ENCODE results near the gene LRRC66.

The LRRC66 gene

GRCh38 chr4:52019936-52020657 is at the start of gene LRRC66:
Gene LRRC66, minus strand, starts transcription at chr4:52020363. Its CDS starts 2,750 bp downstream, at chr4:52017613.
- DNase-seq (ENCODE audit: low read depth in 2 of 2): no peak

GRCh38 chr4:52069571-52069970 is 49.4 kb upstream of the LRRC66 start:
- no peak for DNase-seq (ENCODE audit: low read depth in 2 of 2)

GRCh38 chr4:52059372-52059771 is 39.2 kb upstream of the LRRC66 start:
- DNase-seq (ENCODE audit: low read depth in 2 of 2): no peak

- DNase-seq (ENCODE audit: low read depth in 2 of 2): no peak
Observed at GRCh38 chr4:52058275-52058674, 38.1 kb upstream of the LRRC66 start.

GRCh38 chr4:52057196-52057595 is 37.0 kb upstream of the LRRC66 start:
- no peak for DNase-seq (ENCODE audit: low read depth in 2 of 2)

GRCh38 chr4:52054254-52054653 is 34.1 kb upstream of the LRRC66 start:
- DNase-seq (ENCODE audit: low read depth in 2 of 2): no peak

- DNase-seq (ENCODE audit: low read depth in 2 of 2): no peak
Observed at GRCh38 chr4:52052475-52052780, 32.3 kb upstream of the LRRC66 start.

GRCh38 chr4:52051615-52052474 is 31.7 kb upstream of the LRRC66 start:
- no peak for DNase-seq (ENCODE audit: low read depth in 2 of 2)

GRCh38 chr4:52051213-52051614 is 31.1 kb upstream of the LRRC66 start, which contains the start of gene SPATA18:
Gene SPATA18, plus strand, starts transcription at chr4:52051304. Its CDS starts 401 bp downstream, at chr4:52051705.
- no peak for DNase-seq (ENCODE audit: low read depth in 2 of 2)

GRCh38 chr4:52049266-52049665 is 29.1 kb upstream of the LRRC66 start:
- DNase-seq (ENCODE audit: low read depth in 2 of 2): no peak

- no peak for DNase-seq (ENCODE audit: low read depth in 2 of 2)
Observed at GRCh38 chr4:52045028-52045427, 24.9 kb upstream of the LRRC66 start.

GRCh38 chr4:52038103-52038912 is 18.1 kb upstream of the LRRC66 start, which contains the start of gene SGCB:
Gene SGCB, minus strand, starts transcription at chr4:52038299. Its CDS starts 40 bp downstream, at chr4:52038259.
- peak; percentile 41 to 55 for DNase-seq (ENCODE audit: low read depth in 2 of 2)

GRCh38 chr4:52037689-52038102 is 17.5 kb upstream of the LRRC66 start:
- no peak for DNase-seq (ENCODE audit: low read depth in 2 of 2)

GRCh38 chr4:52036886-52037530 is 16.8 kb upstream of the LRRC66 start:
- DNase-seq (ENCODE audit: low read depth in 2 of 2): no peak

GRCh38 chr4:52035190-52035589 is 15.0 kb upstream of the LRRC66 start:
- no peak for DNase-seq (ENCODE audit: low read depth in 2 of 2)

- DNase-seq (ENCODE audit: low read depth in 2 of 2): no peak
Observed at GRCh38 chr4:52032005-52032404, 11.8 kb upstream of the LRRC66 start.

- DNase-seq (ENCODE audit: low read depth in 2 of 2): no peak
Observed at GRCh38 chr4:52028970-52029369, 8.8 kb upstream of the LRRC66 start.

- DNase-seq (ENCODE audit: low read depth in 2 of 2): no peak
Observed at GRCh38 chr4:52017814-52018213, 2.3 kb downstream of the LRRC66 start.

- DNase-seq (ENCODE audit: low read depth in 2 of 2): no peak
Observed at GRCh38 chr4:52016981-52017380, 3.2 kb downstream of the LRRC66 start.

- no peak for DNase-seq (ENCODE audit: low read depth in 2 of 2)
Observed at GRCh38 chr4:52015366-52015765, 4.8 kb downstream of the LRRC66 start.

GRCh38 chr4:52014903-52015302 is 5.3 kb downstream of the LRRC66 start:
- no peak for DNase-seq (ENCODE audit: low read depth in 2 of 2)

- DNase-seq (ENCODE audit: low read depth in 2 of 2): no peak
Observed at GRCh38 chr4:52012651-52013050, 7.5 kb downstream of the LRRC66 start.
